Spleen (tissue), 7 donors: Measurements from ENCODE around the gene ADAP1.

ENCODE experiments used
- CTCF ChIP-seq, 11 experiments: fragments of 200-600 bp in 7 of 11; fragments of 450-650 bp in 4 of 11; sonication (generic) in 4 of 11; IDR thresholded peaks in 8 of 11; conservative IDR thresholded peaks in 3 of 11; 1 replicate in 7 of 11; 2 replicates in 4 of 11; pipeline versions ENCODE4 v1.4.0 to v1.8.0; 2016 to 2021; ENCODE audit warnings: antibody characterized with exemption in 11 of 11, inconsistent platforms in 4 of 11, mild to moderate bottlenecking in 1 of 11
- POLR2A ChIP-seq, 3 donors: fragments of 450-650 bp; IDR thresholded peaks; one replicate each; pipeline ENCODE4 v1.5.1; 2017; ENCODE audit warnings: antibody characterized with exemption in 3 of 3, mild to moderate bottlenecking in 1 of 3
- donor health status: DM: no; HTN: no; CAD: no; lungs with moderate emphysema.
- donor health status: DM: no; HTN: no; CAD: no.
- donor health status: DM: no; HTN: no; CAD: no.

- no peak for TF ChIP-seq CTCF (IDR thresholded peaks at IDR 0.05 in 8 of 11, conservative IDR thresholded peaks at IDR 0.05 in 3 of 11)
- no peak for TF ChIP-seq POLR2A (IDR thresholded peaks at IDR 0.05)
These were observed 19.7 kb upstream of the ADAP1 start for GRCh38 chr7:974172-974571.
